OCI-LY1 (cell line): ENCODE measurements around the gene PARD3.

Experiments
- H2AFZ ChIP-seq: fragments of 200-600 bp; sonication (generic), shearing (Covaris generic); 2 replicates; pipeline ENCODE4 v1.6.0; 2014; ENCODE audit warnings: antibody characterized with exemption, mild to moderate bottlenecking, low read length
- H3F3A ChIP-seq: fragments of 200-600 bp; sonication (generic), shearing (Covaris generic); 2 replicates; pipeline ENCODE4 v1.6.0; 2014; ENCODE audit warnings: mild to moderate bottlenecking, antibody characterized with exemption, low read length, moderate library complexity; ENCODE audit not compliant: insufficient read depth
- H3K27ac ChIP-seq: fragments of 200-600 bp; sonication (generic); 2 replicates; pipeline ENCODE4 v1.5.1; 2014; ENCODE audit warnings: low read length, mixed run types, mild to moderate bottlenecking, low read depth; ENCODE audit not compliant: poor library complexity, severe bottlenecking
- H3K27me3 ChIP-seq: fragments of 200-600 bp; sonication (generic); 2 replicates; pipeline ENCODE4 v1.6.0; 2014; ENCODE audit warnings: antibody characterized with exemption, mild to moderate bottlenecking, low read length, moderate library complexity; ENCODE audit not compliant: insufficient read depth
- H3K36me3 ChIP-seq: fragments of 200-600 bp; sonication (generic); 2 replicates; pipeline ENCODE4 v1.6.1; 2014; ENCODE audit warnings: mild to moderate bottlenecking, antibody characterized with exemption, low read length, moderate library complexity, mixed read lengths; ENCODE audit not compliant: insufficient read depth
- H3K4me1 ChIP-seq: fragments of 200-600 bp; sonication (generic); 2 replicates; pipeline ENCODE4 v1.5.1; 2014; ENCODE audit warnings: mild to moderate bottlenecking, low read length, moderate library complexity; ENCODE audit not compliant: insufficient read depth, severe bottlenecking
- H3K4me2 ChIP-seq: fragments of 200-600 bp; sonication (generic), shearing (Covaris generic); 2 replicates; pipeline ENCODE4 v1.6.1; 2014; ENCODE audit warnings: low read length
- H3K4me3 ChIP-seq: fragments of 200-600 bp; sonication (generic); 2 replicates; pipeline ENCODE4 v1.5.1; 2014; ENCODE audit warnings: low read length, low read depth, mild to moderate bottlenecking, mixed read lengths; ENCODE audit not compliant: poor library complexity, severe bottlenecking
- H3K79me2 ChIP-seq: fragments of 200-600 bp; shearing (Covaris generic); 2 replicates; pipeline ENCODE4 v1.6.1; 2016; ENCODE audit warnings: mixed run types, low read length, mixed read lengths; ENCODE audit not compliant: insufficient read depth
- H3K9ac ChIP-seq: fragments of 200-600 bp; sonication (generic), shearing (Covaris generic); 2 replicates; pipeline ENCODE4 v1.6.1; 2014; ENCODE audit warnings: mild to moderate bottlenecking, low read length, mixed read lengths
- H3K9me2 ChIP-seq: fragments of 200-600 bp; sonication (generic), shearing (Covaris generic); 2 replicates; pipeline ENCODE4 v1.6.1; 2014; ENCODE audit warnings: low read depth, mild to moderate bottlenecking, low read length, mixed read lengths
- H3K9me3 ChIP-seq: fragments of 200-600 bp; shearing (Covaris generic); 2 replicates; pipeline ENCODE4 v1.6.1; 2014; ENCODE audit warnings: low read length, mixed read lengths
- H4K20me1 ChIP-seq: fragments of 200-600 bp; sonication (generic), shearing (Covaris generic); 2 replicates; pipeline ENCODE4 v1.6.0; 2016; ENCODE audit warnings: mild to moderate bottlenecking, low read length; ENCODE audit not compliant: insufficient read depth
- CTCF ChIP-seq: fragments of 200-600 bp; sonication (generic), shearing (Covaris generic); IDR thresholded peaks from 2 replicates; pipeline ENCODE4 v1.5.1; 2017; ENCODE audit warnings: mild to moderate bottlenecking, antibody characterized with exemption, low read length, moderate library complexity, mixed read lengths
- EZH2 ChIP-seq: fragments of 200-600 bp; sonication (generic), shearing (Covaris generic); IDR thresholded peaks from 2 replicates; pipeline ENCODE4 v1.8.0; 2017; ENCODE audit warnings: borderline replicate concordance, mixed run types, mild to moderate bottlenecking, antibody characterized with exemption, low read length, moderate library complexity, mixed read lengths

Gene PARD3

GRCh38 chr10:34825414-34825813 is 10.3 kb upstream of the PARD3 start:
- Histone ChIP-seq H3K79me2 (no peaks in the 10 kb centered on the region), H4K20me1 (no peaks in the 10 kb centered on the region), H3K9me3 (no peaks in the 10 kb centered on the region), H3K27me3 (no peaks in the 10 kb centered on the region), H3F3A (no peaks in the 10 kb centered on the region), H3K9me2 (no peaks in the 10 kb centered on the region), H3K27ac (no peak overlapping the region), H3K4me1 (no peaks in the 10 kb centered on the region), H3K9ac (no peak overlapping the region), H3K4me3 (no peak overlapping the region), H2AFZ (no peak overlapping the region), H3K36me3 (no peaks in the 10 kb centered on the region), H3K4me2 (no peak overlapping the region)
- TF ChIP-seq EZH2 (no peak), CTCF (no peak)

GRCh38 chr10:34824870-34825269 is 9.8 kb upstream of the PARD3 start:
- Histone ChIP-seq H3K4me1 (no peaks in the 10 kb centered on the region), H4K20me1 (no peaks in the 10 kb centered on the region), H3K9me3 (no peaks in the 10 kb centered on the region), H3K27ac (no peak overlapping the region), H3K27me3 (no peaks in the 10 kb centered on the region), H3K36me3 (no peaks in the 10 kb centered on the region), H3K4me3 (no peak overlapping the region), H3K9me2 (no peaks in the 10 kb centered on the region), H3K79me2 (no peaks in the 10 kb centered on the region), H3F3A (no peaks in the 10 kb centered on the region), H3K9ac (no peak overlapping the region), H2AFZ (no peak overlapping the region), H3K4me2 (no peak overlapping the region)
- no peak for TF ChIP-seq CTCF
- TF ChIP-seq EZH2: no peak

- H3K4me3 ChIP-seq: no peak overlapping the region
- H3K4me2 ChIP-seq: no peak overlapping the region
- no peak overlapping the region for H2AFZ ChIP-seq
- H3K9me2 ChIP-seq: no peaks in the 10 kb centered on the region
- H3K27me3 ChIP-seq: no peaks in the 10 kb centered on the region
- H3K9me3 ChIP-seq: no peaks in the 10 kb centered on the region
- no peak overlapping the region for H3K27ac ChIP-seq
- no peaks in the 10 kb centered on the region for H3K79me2 ChIP-seq
- TF ChIP-seq EZH2: no peak
- TF ChIP-seq CTCF: no peak
- no peaks in the 10 kb centered on the region for H3K36me3 ChIP-seq
- no peaks in the 10 kb centered on the region for H3F3A ChIP-seq
- H3K9ac ChIP-seq: no peak overlapping the region
- no peaks in the 10 kb centered on the region for H4K20me1 ChIP-seq
- no peaks in the 10 kb centered on the region for H3K4me1 ChIP-seq
Measured at GRCh38 chr10:34821587-34822585, 6.8 kb upstream of the PARD3 start.
